GM21360 (cell line): Measurements from ENCODE around the gene CCDC201.
"Not testable (repeated sequence)": the region's sequence is repeated elsewhere in the genome, so short reads cannot be mapped to it uniquely, and the experiment has no call there.

ENCODE experiments used
- ATAC-seq: cut with Tn5 transposase; IDR thresholded peaks from one replicate; pipeline ENCODE4 v1.9.1; 2021; ENCODE audit warnings: mild to moderate bottlenecking, moderate library complexity; ENCODE audit not compliant: unreplicated experiment

CCDC201 gene

DNA sequence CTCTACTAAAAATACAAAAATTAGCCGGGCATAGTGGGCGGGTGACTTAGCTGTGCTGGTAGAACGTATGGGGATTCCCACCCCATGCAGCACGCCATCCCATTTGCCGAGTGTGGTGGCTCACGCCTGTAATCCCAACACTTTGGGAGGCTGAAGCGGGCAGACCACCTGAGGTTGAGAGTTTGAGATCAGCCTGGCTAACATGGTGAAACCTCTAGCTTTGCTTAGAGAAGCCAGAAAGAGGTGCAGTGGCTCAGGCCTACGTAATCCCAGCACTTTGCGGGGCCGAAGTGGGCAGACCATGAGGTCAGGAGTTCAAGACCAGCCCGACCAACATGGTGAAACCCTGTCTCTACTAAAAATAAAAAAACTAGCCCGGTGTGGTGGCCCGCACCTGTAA lies 45.2 kb downstream of the CCDC201 start:
- ATAC-seq, result not testable (repeated sequence)

DNA sequence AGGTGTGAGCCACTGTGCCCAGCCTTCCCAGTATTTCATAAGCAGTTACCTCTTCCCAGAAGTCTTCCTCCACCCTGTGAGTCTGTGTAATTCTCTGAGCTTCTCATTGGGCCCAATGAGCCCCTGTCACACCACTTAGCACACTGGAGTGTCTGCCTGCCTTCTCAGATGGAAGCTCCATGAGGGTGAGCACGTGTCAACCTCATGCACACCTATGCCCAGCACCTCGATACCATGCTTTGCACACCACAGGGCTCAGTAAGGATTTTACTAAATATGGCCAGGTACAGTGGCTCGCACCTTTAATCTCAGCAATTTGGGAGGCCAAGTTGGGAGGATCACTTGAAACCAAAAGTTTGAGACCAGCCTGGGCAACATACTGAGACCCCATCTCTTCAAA lies 46.3 kb downstream of the CCDC201 start:
- not testable (repeated sequence) for ATAC-seq

DNA sequence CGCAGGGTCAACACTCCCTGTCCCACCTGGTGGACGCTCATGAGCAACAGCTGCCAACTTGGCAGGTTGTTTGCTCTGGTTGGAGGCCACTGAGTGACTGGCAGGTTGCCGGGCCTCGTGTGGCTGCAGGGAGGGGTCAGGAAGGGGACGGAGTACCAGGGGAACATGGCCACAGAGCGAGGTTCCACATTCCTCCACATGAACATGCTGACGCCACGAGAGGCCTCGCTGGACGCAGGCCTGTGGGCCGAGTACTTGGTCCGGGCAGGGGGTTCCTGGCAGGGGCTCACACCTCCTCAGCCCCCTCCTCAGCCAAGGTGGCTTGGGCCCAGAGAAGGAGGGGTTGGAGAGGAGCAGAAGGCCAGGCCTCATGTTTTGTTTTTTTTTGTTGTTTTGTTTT lies 54.1 kb downstream of the CCDC201 start:
- not testable (repeated sequence) for ATAC-seq

DNA sequence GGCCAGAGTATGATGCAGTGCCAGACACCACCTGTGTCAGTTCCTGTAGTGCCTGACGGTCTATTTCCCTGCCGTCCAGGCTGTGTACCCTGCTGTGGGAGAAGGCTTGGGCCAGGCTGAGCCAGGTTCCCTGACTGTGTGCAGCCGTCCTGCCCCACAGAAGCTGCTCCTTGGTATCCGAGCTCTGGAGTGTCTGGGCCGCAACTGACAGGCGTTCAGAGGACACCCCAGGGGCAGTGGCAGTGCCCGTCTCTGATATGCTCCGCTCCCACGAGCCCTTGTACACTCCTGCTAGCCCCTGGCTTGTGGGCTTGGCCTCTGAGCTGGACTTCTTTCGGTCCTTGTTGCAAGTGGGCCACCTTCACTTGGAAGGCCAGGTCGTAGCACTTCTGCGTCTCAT lies 55.0 kb downstream of the CCDC201 start:
- ATAC-seq, result not testable (repeated sequence)

DNA sequence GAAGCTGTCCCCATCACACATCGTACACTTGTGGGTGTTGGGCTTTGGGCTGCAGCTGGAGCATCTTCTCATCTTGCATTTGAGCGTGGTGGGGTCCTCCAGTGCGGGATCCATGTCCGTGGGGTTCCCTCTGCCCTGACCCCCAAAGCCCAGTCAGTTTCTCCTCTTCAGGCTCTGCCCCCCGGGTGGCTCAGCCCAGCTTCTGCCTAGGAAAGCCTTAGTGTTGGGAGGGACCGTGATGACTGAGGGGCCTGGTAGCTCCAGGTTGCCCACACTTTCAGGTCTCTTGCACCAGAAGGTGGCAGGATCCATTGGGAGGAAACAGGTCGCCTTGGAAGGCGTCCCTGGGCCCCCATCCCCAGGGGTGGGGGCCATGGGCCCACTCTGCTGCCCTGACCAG lies 55.9 kb downstream of the CCDC201 start:
- not testable (repeated sequence) for ATAC-seq

DNA sequence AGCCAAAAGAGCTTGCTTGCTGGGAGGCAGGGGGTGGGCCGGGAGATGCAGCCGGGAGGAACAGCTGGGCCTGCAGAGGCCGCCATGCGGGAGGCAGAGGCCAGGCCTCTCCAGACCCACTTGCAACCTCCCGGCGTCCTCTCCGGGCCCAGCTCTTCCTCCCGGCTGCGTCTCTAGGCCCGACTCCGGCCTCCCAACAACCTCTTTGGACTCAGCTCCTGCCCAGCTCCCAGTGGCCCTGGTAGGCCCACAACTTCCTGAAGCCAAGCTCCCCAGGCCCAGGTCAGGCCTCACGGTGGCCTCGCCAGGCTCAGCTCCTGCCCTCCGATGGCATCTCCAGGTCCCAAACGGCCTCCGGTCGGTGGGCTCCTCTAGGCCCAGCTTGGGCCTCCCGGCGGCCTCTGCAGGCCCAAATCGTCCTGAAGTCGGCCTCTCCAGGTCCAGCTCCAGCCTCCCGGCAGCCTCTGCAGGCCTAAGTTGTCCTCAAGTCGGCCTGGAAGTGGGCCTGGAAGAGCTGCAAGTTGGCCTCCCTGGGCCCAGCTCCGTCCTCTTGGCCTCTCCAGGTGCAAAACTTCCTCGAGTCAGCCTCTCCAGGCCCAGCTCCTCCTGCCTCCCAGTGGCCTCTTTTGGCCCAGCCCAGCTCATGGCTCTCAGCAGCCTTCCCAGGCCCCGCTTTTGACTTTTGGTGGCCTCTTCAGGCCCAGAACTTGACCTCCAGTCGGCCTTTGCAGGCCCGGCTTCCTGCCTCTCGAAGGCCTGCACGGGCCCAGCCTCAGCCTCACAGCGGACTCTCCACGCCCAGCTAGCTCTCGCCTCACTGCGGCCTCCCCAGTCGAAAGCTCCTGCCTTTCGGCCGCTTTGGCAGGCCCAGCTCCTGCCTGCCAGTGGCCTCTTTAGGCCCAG lies 58.4 kb downstream of the CCDC201 start:
- not testable (repeated sequence) for ATAC-seq

DNA sequence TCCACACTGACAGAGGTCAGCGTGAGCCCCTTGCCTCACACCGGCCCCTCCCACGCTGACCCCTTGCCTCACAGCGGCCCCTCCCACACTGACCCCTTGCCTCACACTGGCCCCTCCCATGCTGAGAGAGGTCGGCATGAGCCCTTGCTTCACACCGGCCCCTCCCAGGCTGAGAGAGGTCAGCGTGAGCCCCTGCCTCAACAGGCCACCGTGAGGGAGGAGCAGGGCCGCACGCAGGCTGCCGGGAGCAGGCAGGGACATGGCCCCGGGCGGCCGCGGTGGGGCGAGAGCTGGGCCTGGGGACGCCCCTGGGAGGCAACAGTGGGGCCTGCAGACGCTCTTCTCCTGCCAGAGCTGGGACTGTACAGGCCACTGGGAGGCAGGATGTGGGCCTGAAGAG lies 59.1 kb downstream of the CCDC201 start:
- not testable (repeated sequence) for ATAC-seq

DNA sequence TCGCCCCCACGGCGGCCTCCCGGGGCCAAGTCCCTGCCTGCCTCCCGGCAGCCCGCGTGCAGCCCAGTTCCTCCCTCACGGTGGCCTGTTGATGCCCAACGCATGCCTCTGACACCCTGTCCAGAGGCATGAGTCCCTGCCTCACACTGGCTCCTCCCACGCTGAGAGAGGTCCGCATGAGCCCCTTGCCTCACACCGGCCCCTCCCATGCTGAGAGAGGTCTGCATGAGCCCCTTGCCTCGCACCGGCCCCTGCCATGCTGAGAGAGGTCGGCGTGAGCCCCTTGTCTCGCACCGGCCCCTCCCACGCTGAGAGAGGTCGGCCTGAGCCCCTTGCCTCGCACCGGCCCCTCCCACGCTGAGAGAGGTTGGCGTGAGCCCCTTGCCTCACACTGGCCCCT lies 59.9 kb downstream of the CCDC201 start:
- no peak for ATAC-seq

DNA sequence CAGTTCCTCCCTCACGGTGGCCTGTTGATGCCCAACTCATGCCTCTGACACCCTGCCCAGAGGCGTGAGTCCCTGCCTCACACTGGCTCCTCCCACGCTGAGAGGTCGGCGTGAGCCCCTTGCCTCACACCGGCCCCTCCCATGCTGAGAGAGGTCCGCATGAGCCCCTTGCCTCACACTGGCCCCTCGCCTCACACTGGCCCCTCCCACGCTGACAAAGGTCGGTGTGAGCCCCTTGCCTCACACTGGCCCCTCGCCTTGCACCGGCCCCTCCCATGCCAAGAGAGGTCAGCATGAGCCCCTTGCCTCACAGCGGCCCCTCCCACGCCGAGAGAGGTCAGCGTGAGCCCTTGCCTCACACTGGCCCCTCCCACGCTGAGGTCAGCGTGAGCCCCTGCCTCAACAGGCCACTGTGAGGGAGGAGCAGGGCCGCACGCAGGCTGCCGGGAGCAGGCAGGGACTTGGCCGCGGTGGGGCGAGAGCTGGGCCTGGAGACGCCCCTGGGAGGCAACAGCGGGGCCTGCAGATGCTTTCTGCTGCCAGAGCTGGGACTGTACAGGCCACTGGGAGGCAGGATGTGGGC lies 61.1 kb downstream of the CCDC201 start:
- ATAC-seq, result not testable (repeated sequence)

DNA sequence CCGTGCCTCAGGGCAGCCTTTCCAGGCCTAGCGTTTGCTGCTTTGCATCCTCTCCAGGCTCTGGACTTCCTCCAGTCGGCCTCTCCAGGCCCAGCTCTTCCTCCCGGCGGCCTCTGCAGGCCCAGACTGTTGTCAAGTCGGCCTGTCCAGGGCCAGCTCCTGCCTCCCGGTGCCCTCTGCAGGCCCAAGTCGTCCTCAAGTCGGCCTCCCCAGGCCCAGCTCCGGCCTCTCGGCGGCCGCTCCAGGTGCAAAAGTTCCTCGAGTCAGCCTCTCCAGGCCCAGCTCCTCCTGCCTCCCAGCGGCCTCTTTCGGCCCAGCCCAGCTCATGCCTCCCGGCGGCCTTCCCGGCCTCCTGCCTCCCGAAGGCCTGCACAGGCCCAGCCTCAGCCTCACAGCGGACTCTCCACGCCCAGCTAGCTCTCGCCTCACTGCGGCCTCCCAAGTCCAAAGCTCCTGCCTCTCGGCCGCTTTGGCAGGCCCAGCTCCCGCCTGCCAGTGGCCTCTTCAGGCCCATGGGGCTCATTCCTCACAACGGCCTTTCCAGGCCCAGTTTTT lies 62.4 kb downstream of the CCDC201 start:
- ATAC-seq, result not testable (repeated sequence)
